Stimulated activated CD8-positive, alpha-beta memory T cell treated with anti-CD3 and anti-CD28 coated beads, Interleukin-2, amount 100 ng/mL, for 48 hours (primary cell): ENCODE measurements around the gene PRTG.
"Not testable (repeated sequence)": the region's sequence is repeated elsewhere in the genome, so short reads cannot be mapped to it uniquely, and the experiment has no call there.

Experiments
- DNase-seq, 2 donors: peaks; one replicate each; pipeline ENCODE4 v3.0.0-alpha.2; 2020; ENCODE audit warnings: low read depth in 2 of 2

The PRTG gene

GRCh38 chr15:55742927-55743728 is at the start of gene PRTG:
Gene PRTG (minus strand): TSS chr15:55743152. CDS start chr15:55742931, 221 bp downstream.
- DNase-seq = no peak

DNA sequence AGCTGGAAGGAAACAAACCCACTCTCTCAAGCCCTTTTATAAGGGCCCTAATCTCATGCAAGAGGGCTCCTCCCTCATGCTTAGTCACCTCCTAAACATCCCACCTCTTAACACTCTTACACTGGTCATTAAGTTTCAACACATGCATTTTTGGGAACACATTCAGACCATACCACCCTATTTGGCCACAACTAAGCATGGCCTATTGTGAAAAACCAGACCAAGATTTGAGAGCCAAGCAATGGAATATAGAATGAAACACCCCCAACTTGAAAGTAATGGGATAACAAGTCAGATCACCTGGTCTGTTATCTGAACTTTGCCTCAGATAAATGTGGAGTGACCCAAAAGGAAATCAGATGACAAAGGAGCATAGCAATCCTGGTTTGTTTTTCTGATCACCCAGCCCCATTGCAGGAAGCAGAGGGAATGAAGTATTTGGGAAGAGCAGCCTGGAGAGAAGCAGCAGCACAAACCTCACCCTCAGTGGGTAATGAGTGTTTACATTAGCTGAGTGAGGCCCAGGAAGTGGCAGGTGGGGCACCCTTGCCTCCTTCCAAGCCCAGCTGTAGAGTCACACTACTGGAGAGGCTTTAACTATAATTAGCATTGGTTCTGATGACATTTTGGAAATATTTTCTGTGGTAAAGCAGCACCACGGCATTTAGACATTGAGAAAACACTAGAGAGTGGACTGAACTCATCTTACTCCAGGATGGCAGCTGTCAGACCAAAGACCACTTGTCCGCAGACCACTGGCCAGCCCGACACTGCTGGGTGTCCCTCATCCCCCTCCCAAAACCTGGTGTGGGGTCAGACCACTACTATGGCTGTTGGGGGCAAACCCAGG is 48.8 kb upstream of the PRTG start:
- DNase-seq = no peak

DNA sequence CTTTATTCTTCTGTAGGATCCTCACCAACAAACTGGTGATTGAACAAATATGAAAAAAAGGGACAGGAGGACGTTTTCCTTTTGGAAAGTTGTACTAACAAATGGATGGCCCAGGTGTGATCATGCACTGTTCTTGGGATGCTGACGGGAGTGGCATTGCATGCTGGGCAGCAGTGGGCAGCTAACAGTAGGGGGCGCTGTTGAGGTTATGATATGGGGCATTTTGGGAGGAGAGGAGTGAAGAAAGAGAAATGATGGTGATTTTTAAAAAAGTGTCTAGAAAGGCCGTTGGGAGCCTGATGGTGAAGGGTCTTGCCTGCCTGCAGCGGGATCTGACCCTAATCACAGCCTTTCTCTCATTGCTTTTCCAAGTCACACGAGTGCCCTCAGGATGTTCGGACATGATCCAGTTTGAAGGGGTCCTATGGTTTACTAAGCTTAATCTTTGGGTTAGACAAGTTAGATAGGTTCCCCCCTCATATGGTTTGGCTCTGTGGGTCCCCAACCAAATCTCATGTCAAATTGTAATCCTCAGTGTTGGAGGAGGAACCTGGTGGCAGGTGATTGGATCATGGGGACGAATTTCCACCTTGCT is 46.2 kb upstream of the PRTG start:
- peak; percentile 41 to 54 for DNase-seq

DNA sequence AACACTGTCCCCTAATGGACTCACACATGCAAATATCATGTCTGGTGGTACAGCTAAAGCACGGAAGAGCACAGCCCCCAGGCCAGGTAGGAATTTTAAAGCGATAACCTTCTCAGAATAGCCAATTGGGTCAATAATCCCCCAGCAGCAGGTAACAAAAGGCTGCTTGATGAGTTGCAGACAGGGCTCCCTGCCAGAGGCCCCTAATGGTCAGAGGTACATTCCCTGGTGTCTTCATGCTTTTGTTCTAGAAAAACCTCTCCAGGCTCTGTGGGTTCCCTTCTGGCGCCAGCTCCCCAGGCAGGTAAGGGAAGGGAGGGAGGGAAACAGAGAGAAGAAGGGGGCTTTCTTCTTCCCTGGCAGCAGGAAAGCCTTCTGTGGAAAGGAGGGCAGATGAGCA is 43.4 kb upstream of the PRTG start:
- DNase-seq = no peak

- not testable (repeated sequence) for DNase-seq
These were observed 42.6 kb upstream of the PRTG start for GRCh38 chr15:55785593-55785992.

GRCh38 chr15:55784286-55784685 is 41.3 kb upstream of the PRTG start:
- DNase-seq = no peak

GRCh38 chr15:55782901-55783300 is 39.9 kb upstream of the PRTG start:
- DNase-seq = no peak

GRCh38 chr15:55780292-55780691 is 37.3 kb upstream of the PRTG start:
- no peak for DNase-seq

- DNase-seq = no peak
These were observed 36.0 kb upstream of the PRTG start for GRCh38 chr15:55778932-55779331.

- DNase-seq = no peak
These were observed 32.4 kb upstream of the PRTG start for GRCh38 chr15:55775316-55775715.

DNA sequence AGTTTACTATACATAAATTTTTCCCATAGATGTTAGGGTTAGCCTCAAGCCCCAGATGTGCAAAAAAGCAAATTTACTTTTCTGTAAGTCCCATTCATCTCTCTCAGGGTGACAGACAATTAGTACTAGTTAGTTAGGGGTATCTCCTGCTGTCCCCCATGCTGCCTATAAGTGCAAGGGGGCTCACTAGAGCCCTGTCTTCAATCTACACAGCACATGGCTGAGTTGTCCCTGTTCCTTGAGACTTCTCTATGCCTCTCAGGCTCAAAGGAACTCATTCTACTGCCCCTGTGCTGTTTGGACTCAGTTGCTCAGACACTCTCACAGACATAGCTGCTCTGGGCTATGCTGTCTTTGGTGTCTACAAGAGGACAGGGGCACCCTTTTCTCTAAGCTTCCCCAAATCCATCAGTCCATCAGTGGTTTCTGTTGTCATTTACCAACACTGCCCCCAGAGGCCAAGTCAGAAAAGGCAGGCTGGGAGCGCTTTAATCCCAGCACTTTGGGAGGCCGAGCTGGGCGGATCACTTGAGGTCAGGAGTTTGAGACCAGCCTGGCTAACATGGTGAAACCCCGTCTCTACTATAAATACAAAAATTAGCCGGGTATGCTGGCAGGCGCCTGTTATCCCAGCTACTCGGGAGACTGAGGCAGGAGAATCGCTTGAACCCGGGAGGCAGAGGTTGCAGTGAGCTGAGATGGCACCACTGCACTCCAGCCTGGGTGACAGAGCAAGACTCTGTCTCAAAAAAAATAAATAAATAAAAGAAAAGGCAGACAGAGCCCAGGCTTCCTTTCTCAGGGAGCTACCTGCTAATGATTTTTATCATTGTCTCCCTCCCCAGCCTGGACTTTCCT is 31.4 kb upstream of the PRTG start:
- DNase-seq = peak; percentile 11 to 27

DNA sequence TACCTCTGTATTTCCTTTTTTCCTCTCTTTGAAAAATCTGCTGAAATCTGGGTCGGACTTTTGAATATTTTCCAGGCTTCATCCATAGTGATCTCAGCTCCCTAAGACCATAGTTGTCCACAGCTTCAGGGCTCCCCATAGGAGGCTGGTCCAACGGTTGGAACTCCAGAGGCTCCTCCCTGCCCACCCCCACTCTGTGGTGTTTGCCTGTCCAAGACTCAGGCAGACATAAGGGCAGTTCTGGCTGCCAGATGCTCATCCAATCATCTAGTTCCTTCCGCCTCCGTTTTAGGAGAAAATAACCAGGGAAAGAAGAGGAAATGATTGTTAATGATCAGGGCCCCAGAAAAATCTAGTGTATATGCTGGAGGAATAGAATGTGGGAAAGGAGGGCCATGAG is 27.9 kb upstream of the PRTG start:
- no peak for DNase-seq

GRCh38 chr15:55770261-55770660 is 27.3 kb upstream of the PRTG start:
- no peak for DNase-seq

- no peak for DNase-seq
These were observed 25.8 kb upstream of the PRTG start for GRCh38 chr15:55768670-55769185.

DNA sequence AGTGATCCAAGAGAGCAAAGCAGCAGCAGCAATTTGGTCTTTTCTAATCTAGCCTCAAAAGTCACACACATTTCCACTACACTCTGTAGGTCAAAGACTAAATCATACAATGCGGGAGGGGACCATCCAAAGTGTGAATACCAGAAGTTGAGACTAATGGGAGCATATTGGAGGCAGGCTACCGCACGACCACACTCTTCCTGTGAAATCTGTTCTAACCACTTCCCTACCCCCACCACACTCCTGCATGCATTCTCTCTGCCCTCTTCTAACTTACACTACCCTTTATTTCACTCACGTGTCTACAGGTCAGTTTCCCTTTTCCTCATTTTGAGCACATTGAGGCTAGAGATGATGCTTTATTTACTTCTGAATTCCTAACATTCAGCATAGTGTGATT is 23.7 kb upstream of the PRTG start:
- no peak for DNase-seq

- no peak for DNase-seq
These were observed 21.4 kb upstream of the PRTG start for GRCh38 chr15:55764398-55764797.

- no peak for DNase-seq
These were observed 15.6 kb upstream of the PRTG start for GRCh38 chr15:55758580-55758986.

GRCh38 chr15:55753433-55753832 is 10.5 kb upstream of the PRTG start:
- not testable (repeated sequence) for DNase-seq

GRCh38 chr15:55750706-55751105 is 7.8 kb upstream of the PRTG start:
- DNase-seq = no peak

GRCh38 chr15:55743729-55744655 is 1.0 kb upstream of the PRTG start:
- no peak for DNase-seq
